OCI-LY1 (cell line): ENCODE results near the gene GRAP2.

Experiments
- H2AFZ ChIP-seq: fragments of 200-600 bp; sonication (generic), shearing (Covaris generic); 2 replicates; pipeline ENCODE4 v1.6.0; 2014; ENCODE audit warnings: antibody characterized with exemption, mild to moderate bottlenecking, low read length
- H3F3A ChIP-seq: fragments of 200-600 bp; sonication (generic), shearing (Covaris generic); 2 replicates; pipeline ENCODE4 v1.6.0; 2014; ENCODE audit warnings: mild to moderate bottlenecking, antibody characterized with exemption, low read length, moderate library complexity; ENCODE audit not compliant: insufficient read depth
- H3K27ac ChIP-seq: fragments of 200-600 bp; sonication (generic); 2 replicates; pipeline ENCODE4 v1.5.1; 2014; ENCODE audit warnings: low read length, mixed run types, mild to moderate bottlenecking, low read depth; ENCODE audit not compliant: poor library complexity, severe bottlenecking
- H3K27me3 ChIP-seq: fragments of 200-600 bp; sonication (generic); 2 replicates; pipeline ENCODE4 v1.6.0; 2014; ENCODE audit warnings: antibody characterized with exemption, mild to moderate bottlenecking, low read length, moderate library complexity; ENCODE audit not compliant: insufficient read depth
- H3K36me3 ChIP-seq: fragments of 200-600 bp; sonication (generic); 2 replicates; pipeline ENCODE4 v1.6.1; 2014; ENCODE audit warnings: mild to moderate bottlenecking, antibody characterized with exemption, low read length, moderate library complexity, mixed read lengths; ENCODE audit not compliant: insufficient read depth
- H3K4me1 ChIP-seq: fragments of 200-600 bp; sonication (generic); 2 replicates; pipeline ENCODE4 v1.5.1; 2014; ENCODE audit warnings: mild to moderate bottlenecking, low read length, moderate library complexity; ENCODE audit not compliant: insufficient read depth, severe bottlenecking
- H3K4me2 ChIP-seq: fragments of 200-600 bp; sonication (generic), shearing (Covaris generic); 2 replicates; pipeline ENCODE4 v1.6.1; 2014; ENCODE audit warnings: low read length
- H3K4me3 ChIP-seq: fragments of 200-600 bp; sonication (generic); 2 replicates; pipeline ENCODE4 v1.5.1; 2014; ENCODE audit warnings: low read length, low read depth, mild to moderate bottlenecking, mixed read lengths; ENCODE audit not compliant: poor library complexity, severe bottlenecking
- H3K79me2 ChIP-seq: fragments of 200-600 bp; shearing (Covaris generic); 2 replicates; pipeline ENCODE4 v1.6.1; 2016; ENCODE audit warnings: mixed run types, low read length, mixed read lengths; ENCODE audit not compliant: insufficient read depth
- H3K9ac ChIP-seq: fragments of 200-600 bp; sonication (generic), shearing (Covaris generic); 2 replicates; pipeline ENCODE4 v1.6.1; 2014; ENCODE audit warnings: mild to moderate bottlenecking, low read length, mixed read lengths
- H3K9me2 ChIP-seq: fragments of 200-600 bp; sonication (generic), shearing (Covaris generic); 2 replicates; pipeline ENCODE4 v1.6.1; 2014; ENCODE audit warnings: low read depth, mild to moderate bottlenecking, low read length, mixed read lengths
- H3K9me3 ChIP-seq: fragments of 200-600 bp; shearing (Covaris generic); 2 replicates; pipeline ENCODE4 v1.6.1; 2014; ENCODE audit warnings: low read length, mixed read lengths
- H4K20me1 ChIP-seq: fragments of 200-600 bp; sonication (generic), shearing (Covaris generic); 2 replicates; pipeline ENCODE4 v1.6.0; 2016; ENCODE audit warnings: mild to moderate bottlenecking, low read length; ENCODE audit not compliant: insufficient read depth
- CTCF ChIP-seq: fragments of 200-600 bp; sonication (generic), shearing (Covaris generic); IDR thresholded peaks from 2 replicates; pipeline ENCODE4 v1.5.1; 2017; ENCODE audit warnings: mild to moderate bottlenecking, antibody characterized with exemption, low read length, moderate library complexity, mixed read lengths
- EZH2 ChIP-seq: fragments of 200-600 bp; sonication (generic), shearing (Covaris generic); IDR thresholded peaks from 2 replicates; pipeline ENCODE4 v1.8.0; 2017; ENCODE audit warnings: borderline replicate concordance, mixed run types, mild to moderate bottlenecking, antibody characterized with exemption, low read length, moderate library complexity, mixed read lengths

Gene GRAP2

DNA sequence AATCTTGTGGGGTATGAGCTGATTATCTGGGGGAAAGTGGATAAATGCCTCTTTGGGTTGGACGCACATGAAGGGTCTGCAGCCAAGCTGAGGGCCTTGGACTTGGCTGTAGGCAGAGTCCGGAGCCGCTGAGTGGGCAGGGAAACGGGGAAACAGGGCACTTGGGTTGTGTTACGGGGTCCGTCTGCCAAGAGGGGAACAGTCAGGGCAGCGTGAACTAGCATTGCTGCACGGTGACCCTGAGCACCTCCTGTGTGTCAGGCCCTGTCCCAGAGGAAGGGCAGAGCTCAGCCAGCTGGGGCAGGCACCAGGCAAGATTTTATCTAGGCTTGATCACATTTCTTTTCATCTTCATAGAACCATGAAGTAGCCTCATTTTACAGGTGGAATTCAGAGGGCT, 105.8 kb downstream of the GRAP2 start:
- TF ChIP-seq EZH2 (no peak), CTCF (no peak)
- H3F3A ChIP-seq: no peaks in the 10 kb centered on the region
- H3K36me3 ChIP-seq: no peaks in the 10 kb centered on the region
- no peaks in the 10 kb centered on the region for H3K9me3 ChIP-seq
- H3K27me3 ChIP-seq: peaks cover 16% of the 10 kb centered on the region; the same call in 1 of the 2 replicates
- H3K27ac ChIP-seq: no peak overlapping the region
- no peak overlapping the region for H3K4me2 ChIP-seq
- H3K9me2 ChIP-seq: no peaks in the 10 kb centered on the region
- no peak overlapping the region for H3K4me3 ChIP-seq
- no peak overlapping the region for H3K9ac ChIP-seq
- H4K20me1 ChIP-seq: no peaks in the 10 kb centered on the region
- no peak overlapping the region for H2AFZ ChIP-seq
- no peaks in the 10 kb centered on the region for H3K4me1 ChIP-seq
- H3K79me2 ChIP-seq: no peaks in the 10 kb centered on the region

DNA sequence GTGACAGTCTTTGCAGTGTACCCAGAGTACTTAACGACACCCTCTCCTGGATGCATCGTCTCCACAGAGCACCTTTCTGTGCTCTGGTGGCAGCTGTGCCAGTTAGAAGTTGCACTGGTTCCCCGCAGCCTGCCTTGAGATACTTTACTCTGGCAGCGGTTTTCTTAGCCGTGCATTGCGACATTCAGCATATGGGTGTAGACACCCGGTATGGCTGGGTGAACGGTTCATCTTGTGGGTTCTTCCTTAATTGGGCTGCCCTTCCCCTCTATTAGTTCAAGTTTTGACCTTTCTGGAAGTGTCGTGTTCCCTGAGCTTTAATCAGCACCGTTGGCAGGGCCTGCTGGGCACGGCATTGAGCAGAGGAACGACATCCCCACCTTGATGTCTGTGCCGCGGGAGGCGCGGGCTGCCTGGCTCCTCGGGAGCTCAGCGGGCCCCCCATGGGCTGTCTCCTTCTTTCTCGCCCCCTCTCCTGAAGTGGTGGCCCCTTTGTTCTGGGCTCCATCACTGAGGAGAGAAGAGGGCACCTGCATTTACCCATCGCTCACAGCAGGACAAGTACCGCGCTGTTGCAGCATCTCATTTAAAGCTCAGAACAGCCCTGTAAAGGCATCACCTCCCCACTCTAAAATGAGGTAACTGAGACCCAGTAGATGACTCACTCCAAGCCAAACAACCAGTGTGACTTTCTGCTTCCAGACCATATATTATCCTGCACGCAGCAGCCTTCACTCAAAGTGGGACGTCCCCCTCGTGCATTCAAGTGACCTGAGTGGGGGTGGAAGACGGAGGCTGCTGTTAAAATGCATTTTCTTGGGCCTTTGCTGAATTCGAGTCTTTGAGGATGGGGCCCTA, 107.2 kb downstream of the GRAP2 start:
- H3K4me2 ChIP-seq: no peak overlapping the region
- TF ChIP-seq CTCF (no peak), EZH2 (no peak)
- H3F3A ChIP-seq: no peaks in the 10 kb centered on the region
- H2AFZ ChIP-seq: no peak overlapping the region
- H3K4me3 ChIP-seq: no peak overlapping the region
- no peaks in the 10 kb centered on the region for H3K36me3 ChIP-seq
- H3K4me1 ChIP-seq: no peaks in the 10 kb centered on the region
- H3K27ac ChIP-seq: no peak overlapping the region
- H3K9me2 ChIP-seq: no peaks in the 10 kb centered on the region
- peaks cover 12% of the 10 kb centered on the region; the same call in 1 of the 2 replicates for H3K27me3 ChIP-seq
- no peaks in the 10 kb centered on the region for H3K9me3 ChIP-seq
- H3K9ac ChIP-seq: no peak overlapping the region
- H4K20me1 ChIP-seq: no peaks in the 10 kb centered on the region
- no peaks in the 10 kb centered on the region for H3K79me2 ChIP-seq

DNA sequence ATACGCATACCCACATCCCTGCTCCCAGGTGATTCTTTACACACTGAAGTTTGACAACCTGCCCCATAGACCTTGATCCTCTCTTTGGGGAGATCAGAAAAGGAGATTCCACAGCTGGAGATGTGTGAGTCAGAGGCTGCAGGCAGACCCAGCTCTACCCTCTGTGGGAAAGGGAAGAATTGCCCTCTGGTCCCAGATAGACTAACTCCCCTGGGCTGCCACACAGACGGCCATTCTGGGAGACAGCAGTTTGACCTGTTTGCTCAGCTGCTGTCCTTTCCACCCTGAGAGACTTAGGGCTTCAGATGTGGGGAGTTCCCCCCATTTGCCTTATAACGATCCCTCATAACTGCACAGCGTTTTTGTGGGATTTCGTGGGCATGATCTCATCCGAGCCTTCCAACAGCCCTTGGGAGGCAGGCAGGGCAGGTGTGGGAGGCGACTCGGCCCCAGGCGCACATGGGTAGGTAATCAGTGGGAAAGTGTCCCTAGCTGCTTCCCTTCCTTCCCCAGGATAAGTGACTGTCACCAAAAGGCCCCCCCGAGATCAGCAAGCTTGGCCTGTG, 107.9 kb downstream of the GRAP2 start:
- no peak overlapping the region for H3K4me2 ChIP-seq
- H3K9me2 ChIP-seq: no peaks in the 10 kb centered on the region
- no peaks in the 10 kb centered on the region for H3K79me2 ChIP-seq
- TF ChIP-seq EZH2 (no peak), CTCF (no peak)
- no peaks in the 10 kb centered on the region for H3K4me1 ChIP-seq
- no peaks in the 10 kb centered on the region for H3K36me3 ChIP-seq
- H3K27me3 ChIP-seq: peaks cover 9% of the 10 kb centered on the region; the same call in 1 of the 2 replicates
- no peak overlapping the region for H3K4me3 ChIP-seq
- no peak overlapping the region for H3K27ac ChIP-seq
- H3F3A ChIP-seq: no peaks in the 10 kb centered on the region
- no peak overlapping the region for H2AFZ ChIP-seq
- no peaks in the 10 kb centered on the region for H4K20me1 ChIP-seq
- H3K9ac ChIP-seq: no peak overlapping the region
- no peaks in the 10 kb centered on the region for H3K9me3 ChIP-seq
